Esophagus (tissue), 2 donors: ENCODE results near the gene SH2D3C. TPM values are rescaled to one million over a fixed set of nuclear protein-coding genes. Genes with fewer than 3 reads are reported as not detected.

Source experiments
- H3K27ac ChIP-seq, 2 donors: one replicate each; pipeline ENCODE4 v1.5.1; 2013; ENCODE audit warnings: low read depth in 2 of 2, mild to moderate bottlenecking in 2 of 2, inconsistent platforms in 1 of 2, low read length in 1 of 2, moderate library complexity in 1 of 2
- H3K27me3 ChIP-seq, 2 donors: one replicate each; pipeline ENCODE4 v1.6.1; 2013; ENCODE audit warnings: low read length in 2 of 2, control low read depth in 1 of 2, mild to moderate bottlenecking in 1 of 2; ENCODE audit not compliant: insufficient read depth in 2 of 2, control insufficient read depth in 1 of 2
- H3K36me3 ChIP-seq, 2 donors: one replicate each; pipeline ENCODE4 v1.6.1; 2013; ENCODE audit warnings: low read length in 1 of 2; ENCODE audit not compliant: control insufficient read depth in 2 of 2, insufficient read depth in 2 of 2
- H3K4me1 ChIP-seq, 2 donors: one replicate each; pipeline ENCODE4 v1.6.1; 2013; ENCODE audit warnings: low read length in 1 of 2; ENCODE audit not compliant: control insufficient read depth in 2 of 2, insufficient read depth in 2 of 2
- H3K4me3 ChIP-seq, 2 donors: one replicate each; pipeline ENCODE4 v1.5.1; 2013; ENCODE audit warnings: low read length in 2 of 2, mild to moderate bottlenecking in 2 of 2, low read depth in 1 of 2, moderate library complexity in 1 of 2
- H3K9me3 ChIP-seq, 2 donors: one replicate each; pipeline ENCODE4 v1.6.1; 2013; ENCODE audit warnings: mild to moderate bottlenecking in 2 of 2, low read depth in 1 of 2, low read length in 1 of 2, moderate library complexity in 1 of 2; ENCODE audit not compliant: control insufficient read depth in 2 of 2, insufficient read depth in 1 of 2
- WGBS, 2 donors: extraction: QIAGEN DNeasy Blood & Tissue Kit; methylation state at CpG; one replicate each; pipeline ENCODE4 v1.1.7; 2013; 5-methylcytosine and 5-hydroxymethylcytosine counted together
- polyA plus RNA-seq, 2 donors: library from polyadenylated mRNA; stranded (reverse); fragments of 200-250 nt; gene quantifications; one replicate each; pipeline ENCODE4 v1.2.3, GENCODE V29; 2013
- donor health status: healthy with polysubstance abuse.
- donor health status: Bipolar disorder and iron deficiency.

Gene SH2D3C
- polyA plus RNA-seq, 2 donors, result 2.8 to 3.2 TPM

- Histone ChIP-seq H3K27me3 (no peaks in the 10 kb centered on the region), H3K36me3 (no peaks in the 10 kb centered on the region), H3K4me1 (peaks cover 0 to 5% of the 10 kb centered on the region in 2 donors), H3K9me3 (no peaks in the 10 kb centered on the region), H3K4me3 (no peak overlapping the region), H3K27ac (no peak overlapping the region)
- 89 to 95% methylated on average over 5 of the region's 5 CpGs for WGBS, 2 donors
Measured at GRCh38 chr9:127769101-127769500, 9.4 kb downstream of the SH2D3C start.

GRCh38 chr9:127768698-127769097 lies 9.8 kb downstream of the SH2D3C start:
- Histone ChIP-seq H3K9me3 (no peaks in the 10 kb centered on the region), H3K27ac (no peak overlapping the region), H3K36me3 (no peaks in the 10 kb centered on the region), H3K4me3 (no peak overlapping the region), H3K4me1 (peaks cover 0 to 5% of the 10 kb centered on the region in 2 donors), H3K27me3 (no peaks in the 10 kb centered on the region)
- 69 to 72% methylated on average over 8 of the region's 8 CpGs for WGBS, 2 donors

- no peak overlapping the region for H3K4me3 ChIP-seq
- no peaks in the 10 kb centered on the region for H3K36me3 ChIP-seq
Measured at GRCh38 chr9:127767909-127768331, 10.5 kb downstream of the SH2D3C start.

GRCh38 chr9:127767410-127767809 lies 11.1 kb downstream of the SH2D3C start:
- no peaks in the 10 kb centered on the region for H3K9me3 ChIP-seq
- H3K27ac ChIP-seq, result peak overlapping the region; percentile 51 to 64
- H3K4me3 ChIP-seq, result no peak overlapping the region
- H3K27me3 ChIP-seq, result no peaks in the 10 kb centered on the region
- H3K36me3 ChIP-seq, result no peaks in the 10 kb centered on the region
- WGBS, 2 donors, result 58 to 64% methylated on average over 3 of the region's 3 CpGs
- H3K4me1 ChIP-seq, result peaks cover 0 to 5% of the 10 kb centered on the region in 2 donors

More at GRCh38 chr9:127767909-127768331, 10.5 kb downstream of the SH2D3C start:
- Histone ChIP-seq H3K27me3 (no peaks in the 10 kb centered on the region), H3K4me1 (peaks cover 0 to 5% of the 10 kb centered on the region in 2 donors), H3K9me3 (no peaks in the 10 kb centered on the region), H3K27ac (peak overlapping the region; percentile 51 to 64)
- 54 to 57% methylated on average over 13 of the region's 13 CpGs for WGBS, 2 donors

GRCh38 chr9:127765418-127765817 lies 13.0 kb downstream of the SH2D3C start:
- Histone ChIP-seq H3K4me1 (peaks cover 0 to under 1% of the 10 kb centered on the region in 2 donors), H3K9me3 (no peaks in the 10 kb centered on the region), H3K27ac (no peak overlapping the region), H3K27me3 (no peaks in the 10 kb centered on the region), H3K4me3 (no peak overlapping the region), H3K36me3 (no peaks in the 10 kb centered on the region)
- WGBS, 2 donors, result 72 to 94% methylated on average over 1 of the region's 1 CpG

GRCh38 chr9:127763918-127764384 lies 14.5 kb downstream of the SH2D3C start:
- Histone ChIP-seq H3K9me3 (no peaks in the 10 kb centered on the region), H3K4me3 (no peak overlapping the region), H3K27me3 (no peaks in the 10 kb centered on the region), H3K36me3 (no peaks in the 10 kb centered on the region), H3K27ac (peak overlapping the region; percentile 27 to 35), H3K4me1 (no peaks in the 10 kb centered on the region)
- 46 to 57% methylated on average over 7 of the region's 7 CpGs for WGBS, 2 donors

- H3K27ac ChIP-seq, result peak overlapping the region; percentile 63 to 70
- no peaks in the 10 kb centered on the region for H3K9me3 ChIP-seq
- no peaks in the 10 kb centered on the region for H3K27me3 ChIP-seq
- no peaks in the 10 kb centered on the region for H3K36me3 ChIP-seq
- no peaks in the 10 kb centered on the region for H3K4me1 ChIP-seq
- WGBS, 2 donors, result 46 to 55% methylated on average over 16 of the region's 16 CpGs
- H3K4me3 ChIP-seq, result no peak overlapping the region
Measured at GRCh38 chr9:127762111-127762676, 16.3 kb downstream of the SH2D3C start.

GRCh38 chr9:127761491-127761956 lies 16.9 kb downstream of the SH2D3C start:
- no peaks in the 10 kb centered on the region for H3K9me3 ChIP-seq
- WGBS, 2 donors, result 60 to 73% methylated on average over 5 of the region's 5 CpGs
- H3K36me3 ChIP-seq, result no peaks in the 10 kb centered on the region
- no peak overlapping the region for H3K4me3 ChIP-seq
- no peaks in the 10 kb centered on the region for H3K27me3 ChIP-seq
- H3K4me1 ChIP-seq, result no peaks in the 10 kb centered on the region
- peak overlapping the region; percentile 11 to 63 for H3K27ac ChIP-seq

GRCh38 chr9:127761061-127761460 lies 17.4 kb downstream of the SH2D3C start:
- H3K36me3 ChIP-seq, result no peaks in the 10 kb centered on the region
- no peaks in the 10 kb centered on the region for H3K9me3 ChIP-seq
- no peaks in the 10 kb centered on the region for H3K4me1 ChIP-seq
- no peak overlapping the region for H3K27ac ChIP-seq
- no peaks in the 10 kb centered on the region for H3K27me3 ChIP-seq
- 78 to 82% methylated on average over 5 of the region's 5 CpGs for whole genome bisulfite sequencing, 2 donors
- H3K4me3 ChIP-seq, result no peak overlapping the region

- Histone ChIP-seq H3K4me3 (no peak overlapping the region), H3K27ac (no peak overlapping the region), H3K27me3 (no peaks in the 10 kb centered on the region), H3K4me1 (peaks cover 0 to 3% of the 10 kb centered on the region in 2 donors), H3K9me3 (no peaks in the 10 kb centered on the region), H3K36me3 (no peaks in the 10 kb centered on the region)
- 78 to 85% methylated on average over 5 of the region's 5 CpGs for WGBS, 2 donors
Measured at GRCh38 chr9:127758843-127759242, 19.6 kb downstream of the SH2D3C start.
